ENCODE results near the gene B4GALT2. TPM values are rescaled to one million over a fixed set of nuclear protein-coding genes. Genes with fewer than 3 reads are reported as not detected.

B4GALT2 gene
- total RNA-seq, 1 experiment from 2014 or later, result 76.8 TPM

DNA sequence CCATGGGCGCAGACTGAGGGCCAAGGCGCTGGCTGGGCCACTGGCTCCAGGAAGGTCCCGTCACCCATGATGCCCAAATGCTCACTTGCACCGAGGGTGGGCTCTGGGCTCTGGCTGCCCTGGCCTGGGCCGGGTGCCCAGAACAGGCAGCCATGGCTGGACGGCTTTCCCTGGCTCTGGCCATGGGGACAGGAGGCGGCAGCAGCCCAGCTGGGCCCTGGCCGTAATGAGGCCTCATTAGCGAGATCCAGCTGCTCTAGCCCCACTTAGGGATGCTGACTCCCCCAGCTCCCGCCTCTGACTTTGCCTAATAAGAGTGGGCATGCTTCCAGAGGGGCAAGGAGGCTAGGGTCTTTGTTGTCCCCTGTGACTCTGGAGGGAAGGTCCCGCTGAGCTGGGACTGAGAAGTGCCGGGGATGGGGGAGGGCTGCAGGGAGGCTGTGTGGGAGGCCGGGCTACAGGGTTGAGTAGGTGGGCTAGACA lies 40.5 kb downstream of the B4GALT2 start:
- no peak overlapping the region for H3K9ac ChIP-seq (ENCODE audit: low read length)
- H3K4me1 ChIP-seq (ENCODE audit: control insufficient read depth in 1 of 2, insufficient read depth in 2 of 2, low read length in 2 of 2), result no peaks in the 10 kb centered on the region
- no peaks in the 10 kb centered on the region for H3K9me2 ChIP-seq (ENCODE audit: insufficient read depth)
- ChIA-PET CTCF (no interaction called here), POLR2A (no interaction called here), RAD21 (ENCODE audit: low non-redundant PET in 1 of 2, low total read pairs in 2 of 2, uncharacterized antibody in 2 of 2, unreplicated experiment in 2 of 2) (no interaction called here)
- no peaks in the 10 kb centered on the region for H3K27me3 ChIP-seq (ENCODE audit: insufficient read depth, low read length)
- H3K4me2 ChIP-seq (ENCODE audit: low read length), result no peak overlapping the region
- ATAC-seq (no peak), DNase-seq (ENCODE audit: low read depth, low spot score) (no peak)
- H3K27ac ChIP-seq (ENCODE audit: low read depth, low read length), result no peak overlapping the region
- no peak overlapping the region for H2AFZ ChIP-seq (ENCODE audit: low read depth, low read length, poor library complexity, severe bottlenecking)
- no peak overlapping the region for H3K4me3 ChIP-seq (replicated peaks in 1 of 2; ENCODE audit: low read depth in 1 of 2, low read length in 2 of 2)
- intact Hi-C loops (cut with micrococcal nuclease), result no loop called here
- H3K79me2 ChIP-seq (ENCODE audit: insufficient read depth, low read length), result no peaks in the 10 kb centered on the region
- no peaks in the 10 kb centered on the region for H3K9me3 ChIP-seq (ENCODE audit: control insufficient read depth in 1 of 2, insufficient read depth in 1 of 2, low read depth in 1 of 2, low read length in 2 of 2)
- TF ChIP-seq, protein P1, sequence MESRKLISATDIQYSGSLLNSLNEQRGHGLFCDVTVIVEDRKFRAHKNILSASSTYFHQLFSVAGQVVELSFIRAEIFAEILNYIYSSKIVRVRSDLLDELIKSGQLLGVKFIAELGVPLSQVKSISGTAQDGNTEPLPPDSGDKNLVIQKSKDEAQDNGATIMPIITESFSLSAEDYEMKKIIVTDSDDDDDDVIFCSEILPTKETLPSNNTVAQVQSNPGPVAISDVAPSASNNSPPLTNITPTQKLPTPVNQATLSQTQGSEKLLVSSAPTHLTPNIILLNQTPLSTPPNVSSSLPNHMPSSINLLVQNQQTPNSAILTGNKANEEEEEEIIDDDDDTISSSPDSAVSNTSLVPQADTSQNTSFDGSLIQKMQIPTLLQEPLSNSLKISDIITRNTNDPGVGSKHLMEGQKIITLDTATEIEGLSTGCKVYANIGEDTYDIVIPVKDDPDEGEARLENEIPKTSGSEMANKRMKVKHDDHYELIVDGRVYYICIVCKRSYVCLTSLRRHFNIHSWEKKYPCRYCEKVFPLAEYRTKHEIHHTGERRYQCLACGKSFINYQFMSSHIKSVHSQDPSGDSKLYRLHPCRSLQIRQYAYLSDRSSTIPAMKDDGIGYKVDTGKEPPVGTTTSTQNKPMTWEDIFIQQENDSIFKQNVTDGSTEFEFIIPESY (IDR thresholded peaks at IDR 0.05; ENCODE audit: extremely low read depth, insufficient replicate concordance, low read length), result no peak
- no peak for TF ChIP-seq FOSL1 (IDR thresholded peaks at IDR 0.05; ENCODE audit: low read depth)
- TF ChIP-seq, protein P2, sequence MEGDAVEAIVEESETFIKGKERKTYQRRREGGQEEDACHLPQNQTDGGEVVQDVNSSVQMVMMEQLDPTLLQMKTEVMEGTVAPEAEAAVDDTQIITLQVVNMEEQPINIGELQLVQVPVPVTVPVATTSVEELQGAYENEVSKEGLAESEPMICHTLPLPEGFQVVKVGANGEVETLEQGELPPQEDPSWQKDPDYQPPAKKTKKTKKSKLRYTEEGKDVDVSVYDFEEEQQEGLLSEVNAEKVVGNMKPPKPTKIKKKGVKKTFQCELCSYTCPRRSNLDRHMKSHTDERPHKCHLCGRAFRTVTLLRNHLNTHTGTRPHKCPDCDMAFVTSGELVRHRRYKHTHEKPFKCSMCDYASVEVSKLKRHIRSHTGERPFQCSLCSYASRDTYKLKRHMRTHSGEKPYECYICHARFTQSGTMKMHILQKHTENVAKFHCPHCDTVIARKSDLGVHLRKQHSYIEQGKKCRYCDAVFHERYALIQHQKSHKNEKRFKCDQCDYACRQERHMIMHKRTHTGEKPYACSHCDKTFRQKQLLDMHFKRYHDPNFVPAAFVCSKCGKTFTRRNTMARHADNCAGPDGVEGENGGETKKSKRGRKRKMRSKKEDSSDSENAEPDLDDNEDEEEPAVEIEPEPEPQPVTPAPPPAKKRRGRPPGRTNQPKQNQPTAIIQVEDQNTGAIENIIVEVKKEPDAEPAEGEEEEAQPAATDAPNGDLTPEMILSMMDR (IDR thresholded peaks at IDR 0.05 in 2 of 3, conservative IDR thresholded peaks at IDR 0.05 in 1 of 3; ENCODE audit: borderline replicate concordance in 1 of 3, insufficient read depth in 1 of 3, low read depth in 2 of 3, low read length in 2 of 3), result no peak
- no peak for TF ChIP-seq ZFX (IDR thresholded peaks at IDR 0.05)
- no peaks in the 10 kb centered on the region for H3K36me3 ChIP-seq (ENCODE audit: control insufficient read depth in 1 of 2, insufficient read depth in 2 of 2, low read length in 2 of 2)
- no peaks in the 10 kb centered on the region for H4K20me1 ChIP-seq (ENCODE audit: insufficient read depth)
- no TSS peak for BruUV-seq (replicated peaks)

DNA sequence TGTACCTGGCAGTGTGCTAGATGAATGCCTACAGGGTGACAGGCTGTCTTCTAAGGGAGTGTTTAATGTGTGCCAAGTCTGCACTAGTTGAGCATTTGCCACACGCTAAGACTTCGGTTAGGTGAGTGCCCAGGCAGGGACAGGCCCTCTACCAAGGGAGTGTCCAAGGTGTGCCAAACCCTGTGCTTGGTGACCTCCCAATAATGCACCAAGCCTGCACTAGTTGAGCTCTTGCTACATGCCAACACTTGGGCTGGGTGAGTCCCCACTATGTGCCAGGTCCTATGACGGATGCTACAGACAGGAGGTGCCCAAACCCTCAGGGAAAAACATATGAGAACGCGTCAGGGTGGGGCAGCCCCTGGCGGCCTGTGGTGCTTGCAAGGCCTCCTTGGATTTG lies 41.5 kb downstream of the B4GALT2 start:
- no peak overlapping the region for H2AFZ ChIP-seq (ENCODE audit: low read depth, low read length, poor library complexity, severe bottlenecking)
- H3K4me1 ChIP-seq (ENCODE audit: control insufficient read depth in 1 of 2, insufficient read depth in 2 of 2, low read length in 2 of 2), result no peaks in the 10 kb centered on the region
- BruUV-seq (replicated peaks), result no TSS peak
- DNase-seq (ENCODE audit: low read depth, low spot score), result no peak
- H3K9me2 ChIP-seq (ENCODE audit: insufficient read depth), result no peaks in the 10 kb centered on the region
- TF ChIP-seq, protein P2 (IDR thresholded peaks at IDR 0.05 in 2 of 3, conservative IDR thresholded peaks at IDR 0.05 in 1 of 3; ENCODE audit: borderline replicate concordance in 1 of 3, insufficient read depth in 1 of 3, low read depth in 2 of 3, low read length in 2 of 3), result no peak
- no peak for TF ChIP-seq POLR2A (IDR thresholded peaks at IDR 0.05; ENCODE audit: borderline replicate concordance, extremely low read depth, insufficient read depth, insufficient read length)
- no peak for TF ChIP-seq YY1 (IDR thresholded peaks at IDR 0.05; ENCODE audit: extremely low read depth, insufficient replicate concordance, low read depth, low read length)
- no peak for TF ChIP-seq ZFX (IDR thresholded peaks at IDR 0.05)
- TF ChIP-seq, protein P3, sequence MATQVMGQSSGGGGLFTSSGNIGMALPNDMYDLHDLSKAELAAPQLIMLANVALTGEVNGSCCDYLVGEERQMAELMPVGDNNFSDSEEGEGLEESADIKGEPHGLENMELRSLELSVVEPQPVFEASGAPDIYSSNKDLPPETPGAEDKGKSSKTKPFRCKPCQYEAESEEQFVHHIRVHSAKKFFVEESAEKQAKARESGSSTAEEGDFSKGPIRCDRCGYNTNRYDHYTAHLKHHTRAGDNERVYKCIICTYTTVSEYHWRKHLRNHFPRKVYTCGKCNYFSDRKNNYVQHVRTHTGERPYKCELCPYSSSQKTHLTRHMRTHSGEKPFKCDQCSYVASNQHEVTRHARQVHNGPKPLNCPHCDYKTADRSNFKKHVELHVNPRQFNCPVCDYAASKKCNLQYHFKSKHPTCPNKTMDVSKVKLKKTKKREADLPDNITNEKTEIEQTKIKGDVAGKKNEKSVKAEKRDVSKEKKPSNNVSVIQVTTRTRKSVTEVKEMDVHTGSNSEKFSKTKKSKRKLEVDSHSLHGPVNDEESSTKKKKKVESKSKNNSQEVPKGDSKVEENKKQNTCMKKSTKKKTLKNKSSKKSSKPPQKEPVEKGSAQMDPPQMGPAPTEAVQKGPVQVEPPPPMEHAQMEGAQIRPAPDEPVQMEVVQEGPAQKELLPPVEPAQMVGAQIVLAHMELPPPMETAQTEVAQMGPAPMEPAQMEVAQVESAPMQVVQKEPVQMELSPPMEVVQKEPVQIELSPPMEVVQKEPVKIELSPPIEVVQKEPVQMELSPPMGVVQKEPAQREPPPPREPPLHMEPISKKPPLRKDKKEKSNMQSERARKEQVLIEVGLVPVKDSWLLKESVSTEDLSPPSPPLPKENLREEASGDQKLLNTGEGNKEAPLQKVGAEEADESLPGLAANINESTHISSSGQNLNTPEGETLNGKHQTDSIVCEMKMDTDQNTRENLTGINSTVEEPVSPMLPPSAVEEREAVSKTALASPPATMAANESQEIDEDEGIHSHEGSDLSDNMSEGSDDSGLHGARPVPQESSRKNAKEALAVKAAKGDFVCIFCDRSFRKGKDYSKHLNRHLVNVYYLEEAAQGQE (IDR thresholded peaks at IDR 0.05; ENCODE audit: low read depth), result no peak
- H3K27ac ChIP-seq (ENCODE audit: low read depth, low read length), result no peak overlapping the region
- CTCF ChIA-PET, result no interaction called here
- RAD21 ChIA-PET (ENCODE audit: low non-redundant PET in 1 of 2, low total read pairs in 2 of 2, uncharacterized antibody in 2 of 2, unreplicated experiment in 2 of 2), result no interaction called here
- no peaks in the 10 kb centered on the region for H4K20me1 ChIP-seq (ENCODE audit: insufficient read depth)
- no peak overlapping the region for H3K4me2 ChIP-seq (ENCODE audit: low read length)
- H3K9ac ChIP-seq (ENCODE audit: low read length), result no peak overlapping the region
- H3K4me3 ChIP-seq (replicated peaks in 1 of 2; ENCODE audit: low read depth in 1 of 2, low read length in 2 of 2), result no peak overlapping the region
- POLR2A ChIA-PET, result interaction anchor here (1.3 kb wide), 1 partner anchor 11 kb away, joined by 4 read pairs; the partner anchor contains the start of gene SLC6A9
- intact Hi-C loops (cut with micrococcal nuclease), result no loop called here
- no peaks in the 10 kb centered on the region for H3K27me3 ChIP-seq (ENCODE audit: insufficient read depth, low read length)
- no peak for ATAC-seq
- no peaks in the 10 kb centered on the region for H3K9me3 ChIP-seq (ENCODE audit: control insufficient read depth in 1 of 2, insufficient read depth in 1 of 2, low read depth in 1 of 2, low read length in 2 of 2)
- no peaks in the 10 kb centered on the region for H3K79me2 ChIP-seq (ENCODE audit: insufficient read depth, low read length)
- no peaks in the 10 kb centered on the region for H3K36me3 ChIP-seq (ENCODE audit: control insufficient read depth in 1 of 2, insufficient read depth in 2 of 2, low read length in 2 of 2)

Measured in HCT116 (cell line).